Activated CD4-positive, alpha-beta T cell treated with anti-CD3 and anti-CD28 coated beads, Interleukin-2, amount 50 U/mL, for 4 hours (primary cell): ENCODE measurements around the gene TFEB.

ENCODE experiments used
- DNase-seq, 2 experiments: peaks; one replicate each; pipeline ENCODE4 v3.0.0-alpha.2; 2020

The TFEB gene

GRCh38 chr6:41687501-41688175 lies 47.8 kb downstream of the TFEB start:
- no peak for DNase-seq

DNA sequence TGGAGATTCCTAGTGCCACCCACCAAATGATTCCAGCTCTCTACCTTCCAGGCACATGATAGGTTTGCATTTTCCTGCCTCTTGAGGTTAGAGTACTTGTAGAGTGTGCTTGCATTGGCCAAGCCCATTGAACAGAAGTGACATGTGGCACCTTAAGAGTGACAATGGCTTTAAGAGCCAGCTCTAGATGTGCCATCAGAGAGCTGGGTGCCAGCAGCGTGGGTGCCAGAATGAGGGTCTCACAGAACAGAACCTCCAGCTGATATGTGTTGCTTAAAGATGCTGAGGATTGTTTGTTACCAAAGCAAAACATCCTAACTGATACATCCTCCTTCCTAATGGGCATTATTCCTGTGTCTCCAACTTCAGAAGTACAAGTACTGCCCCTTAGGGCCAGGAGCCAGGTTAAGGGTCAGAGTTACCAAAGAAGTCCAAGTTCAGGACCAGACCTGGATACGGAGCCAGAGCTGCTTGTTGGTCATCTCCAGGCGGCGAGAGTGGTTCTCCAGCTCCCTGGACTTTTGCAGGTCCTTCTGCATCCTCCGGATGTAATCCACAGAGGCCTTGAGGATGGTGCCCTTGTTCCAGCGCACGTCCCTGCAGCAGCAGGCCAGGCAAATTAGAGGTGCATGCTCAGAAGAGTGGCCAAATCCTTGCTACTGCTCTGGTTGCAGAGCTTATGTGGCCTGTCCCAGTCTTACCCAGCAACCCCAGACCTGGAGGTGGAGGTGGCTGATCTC lies 49.6 kb downstream of the TFEB start:
- DNase-seq: no peak

- DNase-seq: no peak
These were observed 50.9 kb downstream of the TFEB start for GRCh38 chr6:41684311-41685180.

DNA sequence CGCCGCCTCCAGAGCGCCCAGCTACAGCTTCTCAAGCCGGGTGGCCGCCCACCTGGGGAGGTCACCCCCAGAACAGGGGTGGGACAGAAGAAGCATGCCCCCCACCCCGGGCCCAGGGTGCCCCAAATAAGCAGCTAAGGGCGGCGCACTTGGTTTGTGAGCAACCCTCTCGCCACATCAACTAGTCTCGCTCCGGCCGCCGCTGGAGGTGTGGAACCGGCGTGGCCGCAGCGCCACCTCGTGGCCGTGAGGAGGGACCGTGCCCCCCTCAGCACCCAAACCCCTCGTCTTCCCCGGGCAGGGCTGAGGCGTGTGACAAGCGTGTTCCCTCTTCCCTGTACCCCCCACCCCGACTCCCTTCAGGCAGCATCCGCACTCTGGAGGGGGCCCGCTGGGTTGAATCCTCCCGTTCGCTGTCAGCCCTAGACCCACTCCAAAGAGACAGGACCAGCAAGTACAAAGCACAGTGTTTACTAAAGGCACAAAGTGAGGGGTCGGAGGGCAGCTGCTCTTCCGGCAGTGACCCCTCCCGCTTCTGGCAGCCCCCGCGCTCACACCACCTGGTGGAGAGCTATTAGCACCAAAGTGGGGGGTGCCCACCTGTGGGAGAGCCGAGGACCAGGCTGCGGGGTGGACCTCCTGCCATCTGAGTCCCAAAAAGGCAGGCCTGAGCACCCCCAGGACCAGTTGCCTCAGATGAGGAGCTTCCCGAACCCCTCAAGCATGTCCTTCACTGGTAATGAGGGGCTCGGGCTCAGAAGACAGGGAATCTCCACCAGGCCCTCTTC lies 51.7 kb downstream of the TFEB start:
- DNase-seq: peak; percentile 71 to 74

DNA sequence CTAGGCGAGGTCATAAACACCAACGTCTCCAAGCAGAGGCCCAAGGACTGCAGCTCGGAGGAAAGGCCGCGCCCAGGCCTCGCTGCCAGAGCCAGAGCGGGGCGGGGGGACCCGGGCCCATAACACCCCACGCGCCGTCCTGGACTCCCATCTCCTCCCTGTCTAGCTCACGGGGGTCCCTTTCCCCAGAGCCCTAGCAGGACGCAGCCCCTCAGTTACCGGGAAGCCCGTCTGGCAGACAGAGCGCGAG lies 52.2 kb downstream of the TFEB start:
- DNase-seq: no peak

GRCh38 chr6:41682497-41683272 lies 52.7 kb downstream of the TFEB start:
- no peak for DNase-seq

GRCh38 chr6:41682056-41682477 lies 53.3 kb downstream of the TFEB start:
- peak; percentile 64 to 65 for DNase-seq

DNA sequence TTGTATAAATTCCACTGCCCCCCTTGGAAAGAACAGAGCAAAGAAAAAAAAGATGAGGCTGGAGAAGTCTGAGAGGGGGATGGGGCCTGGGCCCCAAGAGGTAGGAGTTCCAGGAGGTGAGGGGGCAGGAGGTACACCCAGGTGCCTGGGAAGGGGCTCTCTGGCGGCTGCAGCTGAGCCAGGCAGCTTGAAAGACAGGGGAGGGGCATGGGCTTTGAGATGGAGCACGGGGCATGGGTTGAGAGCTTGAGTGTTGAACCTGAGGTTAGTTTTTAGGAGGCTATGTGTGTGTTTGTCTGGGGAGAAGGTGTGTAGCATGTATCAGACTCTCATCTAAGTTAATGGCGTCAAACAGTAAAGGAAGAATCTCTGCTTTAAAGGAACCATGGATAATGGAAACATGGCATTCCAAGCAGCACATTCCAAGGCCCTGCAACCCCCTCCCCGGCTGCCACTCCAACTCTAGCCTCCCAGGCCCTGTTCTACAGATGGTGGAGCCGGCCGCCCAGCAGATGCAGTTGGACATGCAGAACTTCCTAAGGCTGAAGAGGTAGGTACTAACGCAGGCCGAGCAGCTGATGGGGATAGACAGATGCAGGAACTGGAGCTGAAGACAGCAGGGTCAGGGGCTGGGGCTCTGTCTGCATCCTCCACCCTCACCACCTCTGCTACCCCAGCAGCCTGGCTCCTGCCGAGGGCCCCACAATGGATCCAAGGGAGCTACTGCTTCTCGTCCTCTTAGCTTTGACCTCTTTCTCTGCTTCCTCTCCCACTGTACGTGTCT lies 55.0 kb downstream of the TFEB start:
- DNase-seq: no peak

DNA sequence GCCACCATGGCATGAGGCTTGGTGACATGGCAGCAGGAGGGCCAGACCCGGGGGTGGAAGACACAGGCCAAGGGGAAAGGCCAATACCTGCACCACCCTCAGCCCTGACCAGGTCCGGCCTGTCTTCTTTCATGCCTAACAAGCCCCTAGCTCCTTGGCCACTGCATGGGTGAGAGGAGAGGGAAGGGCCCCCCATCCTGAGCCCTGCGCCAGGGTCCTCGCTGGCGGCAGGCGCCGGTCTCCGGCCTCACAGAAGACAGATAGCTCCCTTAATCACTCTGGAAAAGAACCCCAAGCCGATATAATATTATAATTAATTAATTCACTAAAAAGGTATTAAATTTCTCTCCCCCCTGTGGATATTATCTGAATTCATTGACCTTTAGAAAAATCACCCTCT lies 55.7 kb downstream of the TFEB start:
- no peak for DNase-seq

GRCh38 chr6:41678511-41679084 lies 56.8 kb downstream of the TFEB start:
- no peak for DNase-seq

GRCh38 chr6:41677124-41677921 lies 58.1 kb downstream of the TFEB start:
- no peak for DNase-seq

DNA sequence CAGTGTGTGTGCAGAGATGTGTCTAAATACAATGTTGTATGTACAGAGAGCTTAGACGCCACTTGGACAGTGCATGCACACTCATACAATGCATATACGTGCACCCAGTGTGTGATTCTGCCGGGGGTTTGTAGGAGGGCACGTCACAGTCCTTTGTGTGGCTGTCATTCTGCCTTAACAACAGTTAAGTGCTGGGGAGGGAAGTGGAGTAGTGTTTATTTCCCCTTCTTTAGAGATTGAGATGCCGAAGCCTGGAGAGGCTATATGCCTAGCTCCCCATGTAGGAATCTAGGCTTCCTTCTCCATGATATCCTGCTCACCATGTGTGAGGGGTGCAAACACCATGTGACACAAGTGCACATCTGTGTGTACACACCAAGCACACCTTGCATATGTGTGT lies 59.0 kb downstream of the TFEB start:
- no peak for DNase-seq

DNA sequence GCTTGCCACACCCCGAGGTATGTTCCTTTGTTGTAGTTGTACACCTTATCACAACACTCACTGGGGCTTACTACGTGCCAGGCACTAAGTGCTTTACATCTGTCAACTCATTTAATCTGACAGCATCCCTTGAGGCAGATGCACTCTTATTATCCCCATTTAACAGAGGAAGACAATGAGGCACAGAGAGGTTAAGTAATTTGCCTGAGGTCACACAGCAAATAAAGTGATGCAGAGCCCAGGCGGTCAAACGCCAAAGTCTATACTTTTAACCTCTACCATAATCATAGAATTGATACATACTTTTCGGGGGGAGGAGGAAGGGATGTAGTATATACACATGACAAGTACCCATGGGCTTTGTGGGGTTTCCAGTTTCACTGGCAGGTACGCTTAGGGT lies 59.4 kb downstream of the TFEB start:
- DNase-seq: no peak

DNA sequence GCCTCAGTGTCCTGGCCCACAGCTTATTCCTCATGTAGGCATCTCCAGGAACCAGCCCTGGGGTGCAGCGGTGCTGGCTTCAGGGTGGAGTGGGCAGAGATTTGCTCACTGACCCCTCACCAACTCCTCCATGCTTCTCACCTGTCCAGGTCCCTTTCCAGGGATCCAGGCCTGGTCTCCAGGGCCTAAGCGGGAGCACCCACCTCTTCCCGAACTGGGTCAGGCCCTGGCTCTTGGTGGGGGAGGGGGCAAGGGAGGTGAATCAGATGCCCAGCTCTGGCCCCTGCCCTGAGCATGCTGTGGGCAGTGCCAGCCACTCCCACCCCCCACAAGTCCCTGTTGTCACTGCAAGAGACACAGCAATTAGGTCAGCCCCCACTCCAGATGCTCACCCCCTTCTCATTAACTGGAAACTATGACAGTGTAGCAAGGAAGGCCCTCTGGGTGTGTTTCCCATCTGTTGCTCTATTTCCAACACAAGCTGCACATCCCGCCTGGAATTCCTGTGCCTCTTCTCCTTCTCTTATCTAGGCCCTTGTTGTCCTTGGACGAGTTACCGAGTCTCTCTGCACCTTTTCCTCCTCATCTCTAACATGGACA lies 60.1 kb downstream of the TFEB start:
- no peak for DNase-seq

GRCh38 chr6:41674231-41675000 lies 61.0 kb downstream of the TFEB start:
- no peak for DNase-seq

DNA sequence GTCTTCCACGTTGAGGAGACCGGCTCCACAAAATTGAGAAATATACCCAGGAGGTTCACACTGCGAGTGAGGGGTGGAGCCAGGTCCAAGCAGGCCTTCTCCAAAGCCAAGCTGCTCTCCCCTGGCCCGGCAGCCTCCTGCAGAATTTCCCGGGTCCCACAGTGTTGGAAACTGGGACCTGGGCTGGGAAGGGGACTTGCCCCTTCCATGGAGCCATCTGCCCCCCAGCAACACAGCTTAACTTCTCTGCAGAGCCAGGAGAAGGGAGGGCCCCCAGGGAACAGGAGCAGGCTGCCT lies 61.8 kb downstream of the TFEB start:
- no peak for DNase-seq

DNA sequence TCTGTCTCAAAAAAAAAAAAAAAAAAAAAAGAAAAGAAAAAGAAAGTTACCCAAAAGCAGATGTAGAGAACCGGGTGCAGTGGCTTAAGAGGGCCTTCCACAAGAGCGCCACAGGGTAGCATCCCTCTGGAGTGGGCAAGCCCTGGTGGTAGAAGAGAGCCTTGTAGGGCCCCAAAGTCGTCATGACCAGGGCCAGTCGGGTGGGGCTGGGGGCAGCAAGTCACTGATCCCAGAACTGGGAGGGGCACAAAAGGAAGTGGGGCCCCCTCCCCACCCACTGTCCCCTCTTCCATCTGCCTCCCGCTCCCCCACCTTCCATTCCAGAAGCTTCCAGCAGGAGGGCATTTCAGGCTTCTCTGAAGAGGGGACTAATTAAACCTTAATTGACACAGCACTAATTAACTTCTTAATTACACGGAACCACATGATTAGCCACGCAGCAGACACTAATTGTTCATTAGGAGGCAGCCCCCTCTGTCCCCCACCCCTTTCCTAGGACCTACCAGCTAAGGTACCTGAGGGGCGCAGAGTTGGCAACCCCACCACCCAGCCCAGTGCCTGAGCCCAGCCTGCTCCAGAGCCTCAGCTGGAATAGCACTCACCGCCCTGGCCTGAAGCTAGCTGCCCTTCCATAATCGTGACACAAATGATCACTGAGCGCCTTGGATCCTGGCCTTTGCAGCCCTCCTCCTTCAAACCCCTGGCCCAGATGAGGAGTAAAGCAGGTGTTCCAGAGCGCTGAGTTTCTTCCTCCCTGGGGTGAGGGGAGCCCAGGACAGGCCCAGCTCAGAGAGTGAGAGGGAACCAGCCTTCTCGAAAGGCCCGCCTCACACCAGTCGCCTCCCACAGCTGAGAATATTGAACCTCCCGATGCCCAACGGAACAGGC lies 62.3 kb downstream of the TFEB start:
- no peak for DNase-seq

GRCh38 chr6:41672016-41672415 lies 63.4 kb downstream of the TFEB start:
- no peak for DNase-seq
